GM12878 (cell line): Measurements from ENCODE around the gene PRKAA1. TPM values are rescaled to one million over a fixed set of nuclear protein-coding genes. Genes with fewer than 3 reads are reported as not detected.

Experiments
- ATAC-seq: fragments of 200-7000 bp; cut with Tn5 transposase; 3 replicates; pipeline ENCODE4 v1.9.1; 2020; ENCODE audit warnings: mild to moderate bottlenecking, moderate library complexity
- BruUV-seq: library from RNA; stranded (reverse); fragments of 400-500 nt; replicated peaks from 2 replicates; lab custom pipeline; 2021; lab: Mats Ljungman, UMichigan
- CTCF ChIA-PET: fragments of 300-600 bp; sonication (Branson Sonifier 250); formaldehyde crosslinking; extraction: SDS; loops from one replicate; lab custom pipeline; 2021; ENCODE audit warnings: inconsistent platforms; lab: Yijun Ruan, JAX
- POLR2A ChIA-PET: fragments of 350-600 bp; formaldehyde crosslinking; extraction: SDS; loops from one replicate; lab custom pipeline; 2021; ENCODE audit warnings: inconsistent platforms; lab: Charles Lee
- RAD21 ChIA-PET: fragments of 300-600 bp; sonication (Branson Sonifier 250); formaldehyde crosslinking; loops from one replicate; lab custom pipeline; 2023; ENCODE audit warnings: antibody characterized with exemption; ENCODE audit not compliant: unreplicated experiment; lab: Charles Lee
- SMC1A ChIA-PET: fragments of 300-600 bp; sonication (Branson Sonifier 250); formaldehyde crosslinking; loops from one replicate; lab custom pipeline; 2023; ENCODE audit not compliant: unreplicated experiment, uncharacterized antibody; lab: Charles Lee
- DNase-seq: peaks from one replicate; pipeline ENCODE4 v3.0.0-alpha.2; 2011; ENCODE audit warnings: low read depth, low spot score
- FAIRE-seq: peaks from 3 replicates; lab custom pipeline; 2011; peaks lifted over from hg19 to GRCh38; lab: Jason Lieb, UNC
- H2AFZ ChIP-seq: 2 replicates; pipeline ENCODE4 v1.6.0; 2011; ENCODE audit warnings: low read depth, low read length, control low read depth; ENCODE audit not compliant: control insufficient read depth
- H3K27ac ChIP-seq: 2 replicates; pipeline ENCODE4 v1.5.1; 2011; ENCODE audit warnings: control low read depth; ENCODE audit not compliant: control insufficient read depth, insufficient read depth
- H3K27me3 ChIP-seq, 2 experiments: replicated peaks in 1 of 2; 2 replicates each; pipeline versions ENCODE4 v1.6.0 to v1.6.1; 2011; ENCODE audit warnings: low read length in 1 of 2; ENCODE audit not compliant: control insufficient read depth in 2 of 2, insufficient read depth in 2 of 2
- H3K36me3 ChIP-seq, 2 experiments: 2 replicates each; pipeline ENCODE4 v1.5.1; 2011; ENCODE audit warnings: low read length in 1 of 2; ENCODE audit not compliant: control insufficient read depth in 2 of 2, insufficient read depth in 2 of 2
- H3K4me1 ChIP-seq: 2 replicates; pipeline ENCODE4 v1.6.1; 2011; ENCODE audit warnings: mild to moderate bottlenecking, low read length, moderate library complexity, mixed read lengths; ENCODE audit not compliant: control insufficient read depth, insufficient read depth
- H3K4me2 ChIP-seq: 2 replicates; pipeline ENCODE4 v1.6.0; 2011; ENCODE audit warnings: control low read depth; ENCODE audit not compliant: control insufficient read depth, insufficient read depth
- H3K4me3 ChIP-seq: fragments of 200-600 bp; sonication (generic); 2 replicates; pipeline ENCODE4 v1.5.1; 2016
- H3K79me2 ChIP-seq: 2 replicates; pipeline ENCODE4 v1.6.0; 2011; ENCODE audit warnings: low read length; ENCODE audit not compliant: control insufficient read depth, insufficient read depth
- H3K9ac ChIP-seq: 2 replicates; pipeline ENCODE4 v1.8.0; 2011; ENCODE audit warnings: low read length, control low read depth, mixed read lengths; ENCODE audit not compliant: control insufficient read depth, insufficient read depth
- H3K9me3 ChIP-seq: replicated peaks from 3 replicates; pipeline ENCODE4 v1.5.1; 2011; ENCODE audit warnings: mild to moderate bottlenecking, low read length; ENCODE audit not compliant: control insufficient read depth, insufficient read depth
- H4K20me1 ChIP-seq: 2 replicates; pipeline ENCODE4 v1.6.0; 2011; ENCODE audit not compliant: control insufficient read depth, insufficient read depth
- BMI1 ChIP-seq: fragments of 450-650 bp; IDR thresholded peaks from 2 replicates; pipeline ENCODE4 v1.6.1; 2016; ENCODE audit warnings: mild to moderate bottlenecking, moderate library complexity, borderline replicate concordance
- CBFB ChIP-seq: IDR thresholded peaks from 2 replicates; pipeline ENCODE4 v1.6.1; 2016; ENCODE audit warnings: antibody characterized with exemption, low read depth
- FOXM1 ChIP-seq: IDR thresholded peaks from 2 replicates; pipeline ENCODE4 v1.6.1; 2012; ENCODE audit warnings: low read depth, mild to moderate bottlenecking, inconsistent platforms, low read length, moderate library complexity
- NFIC ChIP-seq: IDR thresholded peaks from 2 replicates; pipeline ENCODE4 v1.6.1; 2012; ENCODE audit warnings: low read depth, mild to moderate bottlenecking, inconsistent platforms, low read length, moderate library complexity
- POLR2A ChIP-seq: IDR thresholded peaks from 2 replicates; pipeline ENCODE4 v1.6.1; 2011; ENCODE audit warnings: low read depth, mild to moderate bottlenecking, low read length
- POLR2AphosphoS5 ChIP-seq: IDR thresholded peaks from 2 replicates; pipeline ENCODE4 v1.6.1; 2011; ENCODE audit warnings: mild to moderate bottlenecking, low read length, inconsistent platforms
- POU2F2 ChIP-seq: IDR thresholded peaks from 3 replicates; pipeline ENCODE4 v1.6.1; 2011; ENCODE audit warnings: low read depth, mild to moderate bottlenecking, low read length, borderline replicate concordance
- SIX5 ChIP-seq: IDR thresholded peaks from 2 replicates; pipeline ENCODE4 v1.6.1; 2011; ENCODE audit warnings: mild to moderate bottlenecking, low read depth, low read length, moderate library complexity; ENCODE audit not compliant: severe bottlenecking
- SMAD5 ChIP-seq: IDR thresholded peaks from 2 replicates; pipeline ENCODE4 v1.6.1; 2016; ENCODE audit warnings: antibody characterized with exemption, low read depth
- SREBF2 ChIP-seq: IDR thresholded peaks from 2 replicates; pipeline ENCODE4 v1.6.1; 2012; ENCODE audit warnings: mild to moderate bottlenecking, low read length
- ZBED1 ChIP-seq: IDR thresholded peaks from 2 replicates; pipeline ENCODE4 v1.6.1; 2016; ENCODE audit warnings: borderline replicate concordance
- WGBS: methylation state at CpG from one replicate; pipeline ENCODE4 v1.1.6; 2016; ENCODE audit warnings: low lambda C conversion rate; ENCODE audit not compliant: insufficient replicate concordance, insufficient coverage; ENCODE audit errors: missing lambda C conversion rate; 5-methylcytosine and 5-hydroxymethylcytosine counted together
- in situ Hi-C: fragments of 300-500 bp; cut with MboI; formaldehyde crosslinking; loops from 9 replicates; pipeline ENCODE4 v1.14.3; 2018; ENCODE audit warnings: mixed read lengths
- intact Hi-C: fragments of 100-400 bp; cut with micrococcal nuclease; formaldehyde crosslinking; loops from one replicate; pipeline ENCODE4 v1.14.2; 2022; ENCODE audit not compliant: unreplicated experiment
- polyA plus RNA-seq, 11 experiments: library from polyadenylated mRNA; depleted of rRNA in 4 of 11; unstranded in 6 of 11; stranded (reverse) in 5 of 11; fragments of >200 nt; fragmentation: Nextera tagmentation in 4 of 11; fragmentation: Illumina TruSeq in 1 of 11; extraction: Ambion mirVana in 4 of 11; extraction: Trizol in 1 of 11; gene quantifications; 1 replicate in 1 of 11; 2 replicates in 10 of 11; pipeline versions ENCODE4 v1.2.1 to v1.2.3, GENCODE V29; 2011 to 2016; ENCODE audit warnings: inconsistent platforms in 2 of 11, missing spikeins in 2 of 11, low read depth in 1 of 11
- total RNA-seq, 4 experiments: library from RNA; depleted of rRNA in 3 of 4; stranded (reverse); fragments of >200 nt in 3 of 4; fragmentation: Illumina TruSeq in 1 of 4; extraction: Trizol in 1 of 4; gene quantifications; 2 replicates each; pipeline versions ENCODE4 v1.2.1 to v1.2.3, GENCODE V29; 2013 to 2021
- TF ChIP-seq, protein P1 (sequence below): fragments of 450-650 bp; formaldehyde crosslinking; IDR thresholded peaks from 2 replicates; pipeline ENCODE4 v1.4.0; 2022; ENCODE audit warnings: mild to moderate bottlenecking, moderate library complexity

PRKAA1 gene
- total and polyA plus RNA-seq, 10 of the 15 experiments (the other 5 are each of a cell fraction or from before 2014, with no cell fraction given) = 13.6 to 55.5 (median 29.6) TPM

DNA sequence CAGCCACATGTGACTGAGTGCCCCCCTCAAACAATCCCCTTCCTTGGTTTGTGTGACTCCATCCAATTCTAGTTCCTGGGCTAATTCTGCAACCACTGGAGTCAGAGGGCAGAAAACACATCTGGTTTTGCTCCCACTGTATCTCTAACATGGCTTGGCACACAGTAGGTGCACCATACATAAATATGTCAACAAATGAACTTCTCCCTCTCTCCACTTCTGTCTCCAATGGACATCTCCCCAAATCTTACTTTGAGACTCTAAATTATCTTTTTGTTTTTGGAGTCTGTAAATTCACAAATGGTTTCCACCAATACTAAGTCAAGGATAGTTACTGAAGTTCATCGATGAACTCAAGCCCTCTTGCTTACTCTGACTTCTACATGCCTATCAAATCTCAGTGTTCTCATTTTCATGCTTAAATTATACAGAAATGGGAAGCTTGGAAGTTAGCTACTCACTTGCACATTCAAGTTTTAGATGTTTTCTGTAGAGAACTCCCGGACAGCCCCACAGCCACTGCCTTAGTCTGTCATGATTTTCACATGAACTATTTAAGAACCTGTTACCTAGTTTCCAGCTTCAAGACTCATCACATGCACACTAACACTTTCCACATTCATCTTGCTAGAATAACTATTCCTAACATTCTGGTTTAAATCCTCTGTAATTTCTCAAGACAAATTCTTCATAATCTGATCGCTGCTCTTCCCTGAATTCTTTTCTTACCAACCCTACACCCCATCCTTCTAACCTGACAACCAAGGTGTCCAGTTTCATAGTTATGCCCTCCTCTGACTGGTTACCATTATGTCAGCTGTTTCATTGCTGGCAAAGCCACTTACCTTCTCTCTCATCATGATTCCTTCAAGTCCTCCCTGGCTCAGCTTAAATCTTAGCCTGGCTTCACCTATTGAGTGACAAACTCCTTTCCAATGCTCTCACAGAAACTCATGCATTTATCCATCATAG, 30.8 kb upstream of the PRKAA1 start:
- DNase-seq = no peak
- ATAC-seq = no peak
- H3K27ac ChIP-seq = no peak overlapping the region
- ChIA-PET POLR2A (interaction anchor here (0.6 kb wide), 2 partner anchors 74 to 291 kb away, joined by 3 to 6 read pairs; no protein-coding TSS in a partner anchor), SMC1A (interaction anchor here (0.9 to 1.0 kb wide), 2 partner anchors 21 to 27 kb away, joined by 3 to 5 read pairs; no protein-coding TSS in a partner anchor), RAD21 (no interaction called here), CTCF (no interaction called here)
- H3K4me3 ChIP-seq = no peak overlapping the region
- 100% methylated on average over 3 of the region's 3 CpGs for WGBS
- no peaks in the 10 kb centered on the region for H3K9me3 ChIP-seq
- BruUV-seq = no TSS peak
- intact Hi-C loops = no loop called here
- FAIRE-seq = no peak
- H3K79me2 ChIP-seq = peaks cover 41% of the 10 kb centered on the region
- no peak overlapping the region for H2AFZ ChIP-seq
- no peaks in the 10 kb centered on the region for H3K27me3 ChIP-seq
- in situ Hi-C loops = no loop called here
- peaks cover 11% of the 10 kb centered on the region for H3K4me1 ChIP-seq
- no peak overlapping the region for H3K9ac ChIP-seq
- H4K20me1 ChIP-seq = no peaks in the 10 kb centered on the region; the same call in 1 of the 2 replicates
- H3K4me2 ChIP-seq = no peak overlapping the region
- TF ChIP-seq CBFB (0 out of 2 replicates have a peak, but pooled peaks have one; percentile 10), SIX5 (no peak), POLR2AphosphoS5 (peak; percentile 67), POLR2A (peak; percentile 66), POU2F2 (0 out of 3 replicates have a peak, but pooled peaks have one; percentile 4), SMAD5 (peak; percentile 22; the same call in 1 of the 2 replicates), ZBED1 (peak; percentile 20; the same call in 1 of the 2 replicates), FOXM1 (peak; percentile 9), BMI1 (peak; percentile 41; the same call in 1 of the 2 replicates), SREBF2 (no peak), NFIC (peak; percentile 23; the same call in 1 of the 2 replicates)
- TF ChIP-seq, protein P1, sequence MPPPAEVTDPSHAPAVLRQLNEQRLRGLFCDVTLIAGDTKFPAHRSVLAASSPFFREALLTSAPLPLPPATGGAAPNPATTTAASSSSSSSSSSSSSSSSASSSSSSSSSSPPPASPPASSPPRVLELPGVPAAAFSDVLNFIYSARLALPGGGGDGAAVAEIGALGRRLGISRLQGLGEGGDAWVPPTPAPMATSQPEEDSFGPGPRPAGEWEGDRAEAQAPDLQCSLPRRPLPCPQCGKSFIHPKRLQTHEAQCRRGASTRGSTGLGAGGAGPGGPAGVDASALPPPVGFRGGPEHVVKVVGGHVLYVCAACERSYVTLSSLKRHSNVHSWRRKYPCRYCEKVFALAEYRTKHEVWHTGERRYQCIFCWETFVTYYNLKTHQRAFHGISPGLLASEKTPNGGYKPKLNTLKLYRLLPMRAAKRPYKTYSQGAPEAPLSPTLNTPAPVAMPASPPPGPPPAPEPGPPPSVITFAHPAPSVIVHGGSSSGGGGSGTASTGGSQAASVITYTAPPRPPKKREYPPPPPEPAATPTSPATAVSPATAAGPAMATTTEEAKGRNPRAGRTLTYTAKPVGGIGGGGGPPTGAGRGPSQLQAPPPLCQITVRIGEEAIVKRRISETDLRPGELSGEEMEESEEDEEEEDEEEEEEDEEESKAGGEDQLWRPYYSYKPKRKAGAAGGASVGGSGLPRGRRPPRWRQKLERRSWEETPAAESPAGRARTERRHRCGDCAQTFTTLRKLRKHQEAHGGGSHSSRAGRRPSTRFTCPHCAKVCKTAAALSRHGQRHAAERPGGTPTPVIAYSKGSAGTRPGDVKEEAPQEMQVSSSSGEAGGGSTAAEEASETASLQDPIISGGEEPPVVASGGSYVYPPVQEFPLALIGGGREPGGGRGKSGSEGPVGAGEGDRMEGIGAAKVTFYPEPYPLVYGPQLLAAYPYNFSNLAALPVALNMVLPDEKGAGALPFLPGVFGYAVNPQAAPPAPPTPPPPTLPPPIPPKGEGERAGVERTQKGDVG (CRISPR knock-in tag) = no peak
- peaks cover 13 to 61% of the 10 kb centered on the region in 2 experiments for H3K36me3 ChIP-seq
